CD4-positive, alpha-beta T cell treated with Interferon alpha-2 for 1 hour (primary cell): ENCODE data around the gene HMGN4.
"Not testable (repeated sequence)": the region's sequence is repeated elsewhere in the genome, so short reads cannot be mapped to it uniquely, and the experiment has no call there.

Experiments used
- DNase-seq, 2 donors: peaks; one replicate each; pipeline ENCODE4 v3.0.0-alpha.2; 2020 to 2022

The HMGN4 gene

DNA sequence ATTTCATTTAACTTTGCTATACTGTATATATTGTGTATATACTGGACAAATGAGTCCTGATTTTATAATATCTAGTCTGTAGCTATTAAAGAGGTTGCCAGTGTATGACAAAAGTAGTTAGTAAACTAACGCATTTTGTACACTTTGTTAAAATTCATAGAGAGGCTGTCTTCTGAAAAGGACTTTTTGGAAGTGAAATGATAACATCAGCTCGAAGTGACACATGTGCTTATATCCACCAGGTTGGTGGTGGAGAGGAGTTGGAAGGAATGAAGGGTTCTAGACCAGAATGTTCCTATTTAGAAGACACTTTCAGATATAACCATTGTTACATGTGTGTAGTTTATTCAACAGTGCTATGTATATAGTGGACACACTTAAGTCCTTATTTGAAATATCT, 13.9 kb upstream of the HMGN4 start:
- DNase-seq: not testable (repeated sequence)

DNA sequence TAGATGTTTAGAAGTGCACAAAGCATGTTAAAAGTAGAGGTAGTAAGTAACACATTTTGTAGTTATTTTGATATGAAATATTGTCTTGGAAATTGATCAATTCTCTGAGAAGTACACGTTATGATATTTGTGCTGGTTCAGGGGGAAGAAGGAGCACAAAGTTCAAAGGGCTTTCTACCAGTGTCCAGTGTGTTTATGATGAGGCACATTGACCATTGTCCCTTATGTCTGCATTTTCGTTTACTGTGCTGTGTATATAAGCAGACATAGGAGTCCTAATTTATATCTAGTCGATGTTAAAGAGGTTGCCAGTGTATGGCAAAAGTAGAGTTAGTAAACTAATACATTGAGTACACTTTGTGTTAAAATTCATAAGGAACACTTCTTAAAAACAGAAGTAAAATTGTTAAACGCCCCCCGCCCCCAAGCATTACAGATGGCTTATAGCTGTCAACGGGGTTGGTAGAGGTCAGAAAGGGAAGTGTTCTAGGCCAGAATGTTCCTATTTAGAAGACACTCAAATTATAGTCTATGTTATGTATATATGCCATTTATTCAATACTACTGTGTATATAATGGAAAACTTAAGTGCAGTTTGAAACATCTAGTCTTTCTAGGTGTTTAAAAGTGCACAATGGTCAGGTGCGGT, 13.3 kb upstream of the HMGN4 start:
- no peak for DNase-seq

DNA sequence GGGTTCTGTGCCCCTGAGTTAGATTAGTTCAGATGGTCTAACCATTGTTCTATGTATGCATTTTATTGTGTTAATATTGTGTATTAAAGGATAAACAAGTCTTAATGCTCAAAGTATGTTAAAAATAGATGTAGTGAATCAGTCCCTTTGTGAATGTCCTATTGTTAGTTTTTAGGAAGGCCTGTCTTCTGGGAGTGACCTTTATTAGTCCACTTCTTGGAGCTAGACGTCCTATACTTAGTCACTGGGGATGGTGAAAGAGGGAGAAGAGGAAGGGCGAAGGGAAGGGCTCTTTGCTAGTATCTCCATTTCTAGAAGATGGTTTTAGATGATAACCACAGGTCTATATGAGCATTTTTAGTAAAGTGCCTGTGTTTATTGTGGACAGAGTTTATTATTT, 12.3 kb upstream of the HMGN4 start:
- DNase-seq: no peak

GRCh38 chr6:26526928-26527327, 11.2 kb upstream of the HMGN4 start:
- DNase-seq: no peak

DNA sequence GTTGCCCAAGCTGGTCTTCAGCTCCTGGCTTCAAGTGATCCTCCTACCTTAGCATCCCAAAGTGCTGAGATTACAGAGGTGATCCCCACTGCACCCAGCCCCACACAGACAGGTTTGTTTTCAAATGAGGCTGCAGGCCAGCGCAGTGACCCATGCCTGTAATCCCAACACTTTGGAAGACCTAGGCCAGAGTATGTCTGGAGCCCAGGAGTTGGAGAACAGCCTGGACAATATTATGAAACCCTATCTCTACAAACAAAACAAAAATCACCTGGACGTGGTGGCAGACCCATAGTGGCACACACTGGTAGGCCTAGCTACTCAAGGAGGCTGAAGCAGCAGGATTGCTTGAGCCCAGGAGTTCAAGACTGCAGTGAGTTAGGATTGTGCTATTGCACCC, 8.0 kb upstream of the HMGN4 start:
- no peak for DNase-seq

- DNase-seq: no peak
Measured at GRCh38 chr6:26531897-26532296, 6.3 kb upstream of the HMGN4 start.

DNA sequence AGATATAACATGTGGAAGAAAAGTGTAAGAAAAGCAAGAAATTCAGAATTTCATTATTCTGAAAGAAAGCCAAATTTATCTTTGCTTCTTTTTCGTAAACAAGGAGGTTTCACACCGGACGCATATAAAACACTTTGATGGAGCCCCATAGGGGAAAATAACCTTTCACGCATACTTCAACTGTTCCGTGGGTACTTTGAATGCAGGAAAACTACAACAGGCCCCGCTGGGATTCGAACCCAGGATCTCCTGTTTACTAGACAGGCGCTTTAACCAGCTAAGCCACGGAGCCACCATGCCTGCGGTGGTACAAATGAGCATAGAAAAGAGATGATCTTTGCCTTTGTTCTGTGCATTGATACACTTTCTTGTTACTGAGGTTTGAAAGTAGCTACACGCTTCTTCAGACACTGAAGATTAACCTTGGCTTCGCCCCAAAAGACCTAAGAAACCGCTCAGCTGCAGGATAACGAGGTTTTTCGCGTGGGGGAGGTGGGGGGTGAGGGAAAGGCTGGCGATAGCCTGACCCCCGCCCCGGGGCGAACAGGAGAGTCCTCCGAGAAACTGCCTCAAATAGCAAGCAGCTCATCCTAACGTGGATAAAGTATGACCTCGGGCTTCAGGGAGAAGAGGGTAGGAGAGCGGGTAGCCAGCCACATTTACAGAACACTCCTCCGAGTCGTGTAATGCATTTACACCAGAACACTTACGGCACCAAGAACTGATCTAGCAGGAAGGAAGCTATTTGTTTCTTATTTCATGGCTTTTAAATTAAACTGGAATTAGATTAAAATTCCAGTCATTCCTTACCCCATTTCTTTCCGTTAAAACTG, 5.3 kb upstream of the HMGN4 start:
- DNase-seq: peak; percentile 92 to 96

GRCh38 chr6:26533532-26533931, 4.6 kb upstream of the HMGN4 start:
- DNase-seq: no peak

DNA sequence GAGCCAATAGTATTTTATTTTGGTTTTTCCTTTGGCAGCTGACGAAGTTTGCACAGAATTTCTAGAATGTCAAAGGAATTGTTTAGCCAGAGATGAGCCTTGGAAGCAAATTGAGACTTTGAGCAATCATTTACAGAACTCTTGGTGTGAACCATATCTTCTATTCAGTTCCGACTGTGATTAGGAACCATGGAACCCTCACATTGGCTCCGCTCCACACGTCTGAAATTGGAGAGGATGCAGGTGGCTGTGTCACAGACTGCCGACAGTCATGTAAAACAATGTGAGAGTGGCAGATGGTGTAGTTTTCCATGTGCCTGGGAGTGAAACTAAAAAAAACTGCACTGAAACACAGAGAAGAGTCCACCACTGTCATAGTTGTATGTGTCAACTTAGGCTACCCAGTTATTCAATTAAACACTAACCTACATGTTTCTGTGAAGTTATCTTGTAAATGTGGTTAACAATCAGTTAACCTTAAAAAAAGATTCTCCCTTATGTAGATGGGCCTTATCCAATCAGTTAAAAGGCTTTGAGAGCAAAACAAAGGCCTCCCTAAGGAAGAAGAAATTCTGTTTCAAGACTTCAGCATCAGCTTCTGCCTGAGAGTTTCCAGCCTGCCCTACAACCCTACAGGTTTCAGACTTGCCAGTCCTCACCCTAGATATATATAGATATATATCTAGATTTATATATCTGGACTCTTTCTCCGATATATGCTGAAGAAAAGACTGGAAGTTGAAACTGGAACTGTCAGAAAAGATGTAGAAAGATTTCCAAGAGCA, 3.3 kb upstream of the HMGN4 start:
- no peak for DNase-seq

DNA sequence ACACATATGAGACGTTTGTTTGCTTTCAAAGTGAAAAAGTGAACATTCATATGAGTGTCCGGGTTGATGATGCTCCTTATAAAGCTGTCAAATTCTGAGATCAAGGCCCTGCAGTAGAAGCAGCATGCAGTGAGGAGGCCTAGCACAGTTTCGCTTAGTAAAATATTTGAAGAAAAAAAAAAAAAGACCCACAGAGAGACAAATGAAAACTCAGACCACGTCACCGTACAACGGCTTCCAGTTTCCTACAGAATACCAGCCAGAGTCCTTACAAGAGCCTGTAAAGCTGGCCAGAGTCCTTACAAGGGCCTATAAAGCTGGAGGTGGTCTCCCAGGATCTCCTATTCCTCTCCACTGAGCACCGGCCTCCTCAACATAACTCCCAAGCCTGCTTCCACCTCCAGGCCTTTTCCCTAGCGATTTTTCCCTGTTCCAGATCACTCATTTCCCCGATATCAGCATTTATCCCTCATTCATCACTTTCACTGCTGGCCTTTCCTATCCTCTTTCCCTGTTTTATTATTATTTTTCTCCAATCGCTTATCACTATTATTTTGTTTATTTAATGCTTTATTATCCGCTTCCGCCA, 1.5 kb upstream of the HMGN4 start:
- peak; percentile 34 to 60 for DNase-seq

- DNase-seq: peak; percentile 95 to 97
Measured at GRCh38 chr6:26537160-26537845, 863 bp upstream of the HMGN4 start.

GRCh38 chr6:26538572-26538902, 371 bp downstream of the HMGN4 start:
- no peak for DNase-seq

- DNase-seq: no peak
Measured at GRCh38 chr6:26539071-26539615, 977 bp downstream of the HMGN4 start.

GRCh38 chr6:26541579-26541978, 3.4 kb downstream of the HMGN4 start:
- no peak for DNase-seq

DNA sequence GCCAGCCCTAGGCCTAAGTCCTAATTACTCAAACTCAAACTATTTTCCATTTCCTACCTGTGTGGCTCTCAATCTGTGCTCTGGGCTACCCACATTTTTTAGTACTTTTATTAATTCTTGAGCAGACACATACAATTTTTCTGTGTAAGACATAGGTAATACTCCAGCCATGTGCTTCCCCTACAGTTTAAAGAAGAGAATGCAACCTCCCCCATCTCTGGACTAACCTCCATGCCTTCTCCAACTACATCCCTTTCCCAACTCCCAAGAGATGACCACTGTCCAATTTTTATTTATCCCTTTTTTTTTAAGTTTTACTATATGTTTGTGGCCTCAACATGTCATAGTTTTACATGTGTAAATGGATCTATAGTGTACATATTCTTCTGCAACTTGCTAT, 5.8 kb downstream of the HMGN4 start:
- peak in 1 of 2 donors; percentile 40 for DNase-seq

DNA sequence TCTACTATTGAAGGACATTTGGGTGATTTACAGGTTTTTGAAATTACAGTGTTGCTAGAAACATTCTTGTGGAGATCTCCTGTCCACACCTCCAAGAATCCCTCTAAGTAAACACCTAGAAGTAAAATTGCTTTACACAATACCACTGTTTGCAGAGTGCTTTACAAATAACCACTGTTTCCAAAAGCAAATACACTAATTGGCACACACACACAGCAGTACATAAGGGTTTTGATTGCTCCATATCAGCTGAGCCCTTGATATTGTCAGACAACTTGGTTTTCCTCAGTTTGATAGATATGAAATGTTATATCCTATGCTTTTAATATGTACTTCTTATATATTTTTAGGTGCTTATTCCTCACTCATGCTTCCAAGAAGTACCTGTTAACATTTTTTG, 6.3 kb downstream of the HMGN4 start:
- no peak for DNase-seq

DNA sequence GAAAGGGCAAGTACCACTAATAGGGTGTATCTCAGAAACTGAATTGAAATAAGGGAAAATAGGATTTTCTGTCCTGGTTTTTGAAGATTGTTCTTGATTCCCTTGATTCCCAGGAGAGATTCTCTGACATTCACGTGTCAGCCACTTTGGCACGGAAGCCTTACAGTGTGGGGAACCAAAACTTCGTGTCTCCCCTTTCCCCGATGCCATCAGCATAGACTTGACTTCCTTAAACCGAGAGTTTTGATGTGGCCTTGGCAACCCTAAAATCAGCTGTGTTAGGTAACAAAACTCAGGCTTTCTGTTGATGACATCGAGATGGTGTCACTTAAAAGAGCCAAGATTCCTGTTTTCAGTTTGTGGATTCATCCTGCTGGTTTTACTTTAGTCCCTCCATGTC, 7.5 kb downstream of the HMGN4 start:
- DNase-seq: no peak

- not testable (repeated sequence) for DNase-seq
Measured at GRCh38 chr6:26547363-26547762, 9.2 kb downstream of the HMGN4 start.

DNA sequence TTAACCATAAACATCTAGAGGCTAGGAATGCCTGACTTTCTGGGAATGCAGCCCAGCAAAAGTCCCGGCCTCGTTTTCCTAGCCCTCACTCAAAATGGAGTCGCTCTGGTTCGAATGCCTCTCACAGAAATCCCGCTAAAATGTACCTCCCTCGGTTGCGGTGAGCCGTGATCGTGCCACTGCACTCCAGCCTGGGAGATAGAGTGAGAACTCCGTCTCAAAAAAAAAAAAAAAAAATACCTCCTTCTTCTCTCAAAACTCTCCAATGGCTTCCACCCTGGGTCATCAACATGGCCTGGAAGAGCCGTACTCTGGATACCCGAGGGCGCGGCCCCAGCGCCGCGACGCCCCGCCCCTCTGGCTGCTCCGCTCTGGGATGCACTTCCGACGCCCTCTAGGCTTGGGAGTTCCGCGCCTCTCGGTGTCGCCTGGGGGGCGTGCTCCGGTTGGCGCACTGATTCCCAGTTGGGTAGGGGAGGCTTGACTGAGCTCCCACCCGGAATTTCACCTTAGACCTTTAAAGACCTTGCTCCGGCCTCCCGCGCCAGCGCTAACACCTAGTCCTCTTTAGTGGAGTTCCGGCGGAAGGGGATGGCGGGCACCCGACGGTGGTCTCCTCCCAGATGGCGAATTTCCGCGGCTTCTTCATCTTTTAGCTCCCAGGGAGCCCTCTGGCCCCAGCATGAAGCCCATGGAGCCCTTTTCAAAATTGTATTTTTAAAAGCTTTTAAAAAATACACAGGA, 12.3 kb downstream of the HMGN4 start:
- DNase-seq: peak in 1 of 2 donors; percentile 49

DNA sequence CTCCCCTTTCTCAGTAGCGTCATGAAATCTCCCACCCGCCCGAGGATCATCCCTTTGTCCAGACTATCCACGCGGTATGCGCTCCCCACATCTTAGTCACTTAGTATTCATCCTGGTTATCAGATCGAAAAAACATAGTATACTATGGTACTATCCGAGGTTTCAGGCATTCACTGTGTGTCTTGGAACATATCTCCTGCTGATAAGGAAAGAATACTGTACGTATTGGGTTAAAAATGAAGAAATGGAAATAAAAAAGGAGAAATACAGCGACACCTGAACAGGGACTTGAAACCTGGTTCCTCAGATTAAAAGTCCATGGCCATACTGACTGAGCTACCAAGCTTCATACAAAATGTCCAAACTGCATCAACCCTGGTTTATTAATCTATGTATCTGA, 14.0 kb downstream of the HMGN4 start:
- no peak for DNase-seq

DNA sequence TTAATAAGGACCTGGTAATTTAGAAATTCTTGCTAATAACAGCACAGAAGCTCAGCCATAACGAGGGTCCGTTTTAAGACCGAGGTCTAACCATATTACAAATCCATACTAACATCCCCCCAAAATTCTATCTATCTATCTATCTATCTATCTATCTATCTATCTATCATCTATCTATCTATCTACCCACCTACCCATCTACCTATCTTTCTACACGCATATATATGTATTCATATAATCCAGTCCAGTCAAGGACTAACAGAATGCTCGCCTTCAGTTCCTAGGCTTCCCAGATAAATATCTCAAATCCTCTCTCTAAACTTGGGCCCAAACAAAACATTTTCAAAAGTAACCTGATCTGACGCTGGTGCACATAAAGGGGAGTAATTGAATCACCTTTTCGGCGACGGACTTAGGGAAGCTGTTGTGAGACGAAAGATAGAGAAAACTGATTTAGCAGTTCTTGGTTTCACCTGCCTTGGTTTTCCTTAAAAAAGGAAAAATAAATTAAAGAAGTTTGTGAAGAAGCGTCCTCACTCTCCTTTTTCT, 14.5 kb downstream of the HMGN4 start:
- no peak for DNase-seq

DNA sequence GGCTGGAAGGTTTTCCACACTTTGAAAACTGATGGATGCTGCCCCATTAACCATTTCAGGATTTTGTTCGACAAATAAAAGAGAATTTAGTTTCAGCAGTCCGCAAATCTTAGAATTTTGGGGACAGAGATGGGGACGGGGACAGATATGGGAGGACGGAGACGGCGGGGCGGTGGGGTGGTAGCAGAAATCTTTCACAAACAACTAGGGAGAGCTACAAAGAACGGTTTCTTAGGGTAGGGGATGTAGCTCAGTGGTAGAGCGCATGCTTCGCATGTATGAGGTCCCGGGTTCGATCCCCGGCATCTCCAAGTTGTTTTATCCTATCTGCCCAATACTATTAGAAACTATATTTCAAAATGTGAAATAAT, 15.1 kb downstream of the HMGN4 start:
- peak; percentile 80 to 88 for DNase-seq
